ENCODE measurements around the gene HABP4.
A peak's percentile ranks its signal among the peaks of the same experiment; 100 is the strongest.

Gene HABP4, protein sequence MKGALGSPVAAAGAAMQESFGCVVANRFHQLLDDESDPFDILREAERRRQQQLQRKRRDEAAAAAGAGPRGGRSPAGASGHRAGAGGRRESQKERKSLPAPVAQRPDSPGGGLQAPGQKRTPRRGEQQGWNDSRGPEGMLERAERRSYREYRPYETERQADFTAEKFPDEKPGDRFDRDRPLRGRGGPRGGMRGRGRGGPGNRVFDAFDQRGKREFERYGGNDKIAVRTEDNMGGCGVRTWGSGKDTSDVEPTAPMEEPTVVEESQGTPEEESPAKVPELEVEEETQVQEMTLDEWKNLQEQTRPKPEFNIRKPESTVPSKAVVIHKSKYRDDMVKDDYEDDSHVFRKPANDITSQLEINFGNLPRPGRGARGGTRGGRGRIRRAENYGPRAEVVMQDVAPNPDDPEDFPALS
- long read RNA-seq, donor 1, transcript HABP4-201 (8 exons, 2,615 nt) = major isoform, 15 of 16 reads
- long read RNA-seq, donor 1, partial matches to known transcripts = 0 of 16 reads
- long read RNA-seq, donor 1, other reads (novel, unspliced or antisense) = 0 of 16 reads
- long read RNA-seq, donor 2, transcript HABP4-201 (8 exons, 2,615 nt) = major isoform, 10 of 11 reads
- long read RNA-seq, donor 2, partial matches to known transcripts = 0 of 11 reads
- long read RNA-seq, donor 2, other reads (novel, unspliced or antisense) = 0 of 11 reads
- long read RNA-seq, donor 3, partial matches to known transcripts = 5 of 9 reads
- long read RNA-seq, donor 3, other reads (novel, unspliced or antisense) = 0 of 9 reads
- long read RNA-seq, donor 4, transcript HABP4-201 (8 exons, 2,615 nt) = major isoform, 9 of 9 reads
- long read RNA-seq, donor 4, partial matches to known transcripts = 0 of 9 reads
- long read RNA-seq, donor 4, other reads (novel, unspliced or antisense) = 0 of 9 reads
- long read RNA-seq, donor 5, transcript HABP4-201 (8 exons, 2,615 nt) = major isoform, 12 of 26 reads
- long read RNA-seq, donor 5, partial matches to known transcripts = 13 of 26 reads
- long read RNA-seq, donor 5, other reads (novel, unspliced or antisense) = 0 of 26 reads
- long read RNA-seq, donor 6, transcript HABP4-201 (8 exons, 2,615 nt) = major isoform, 10 of 10 reads
- long read RNA-seq, donor 6, partial matches to known transcripts = 0 of 10 reads
- long read RNA-seq, donor 6, other reads (novel, unspliced or antisense) = 0 of 10 reads
- long read RNA-seq, donor 7, transcript HABP4-201 (8 exons, 2,615 nt) = major isoform, 12 of 14 reads
- long read RNA-seq, donor 7, partial matches to known transcripts = 0 of 14 reads
- long read RNA-seq, donor 7, other reads (novel, unspliced or antisense) = 0 of 14 reads
- long read RNA-seq, donor 8, transcript HABP4-201 (8 exons, 2,615 nt) = major isoform, 17 of 24 reads
- long read RNA-seq, donor 8, partial matches to known transcripts = 6 of 24 reads
- long read RNA-seq, donor 8, other reads (novel, unspliced or antisense) = 0 of 24 reads

DNA sequence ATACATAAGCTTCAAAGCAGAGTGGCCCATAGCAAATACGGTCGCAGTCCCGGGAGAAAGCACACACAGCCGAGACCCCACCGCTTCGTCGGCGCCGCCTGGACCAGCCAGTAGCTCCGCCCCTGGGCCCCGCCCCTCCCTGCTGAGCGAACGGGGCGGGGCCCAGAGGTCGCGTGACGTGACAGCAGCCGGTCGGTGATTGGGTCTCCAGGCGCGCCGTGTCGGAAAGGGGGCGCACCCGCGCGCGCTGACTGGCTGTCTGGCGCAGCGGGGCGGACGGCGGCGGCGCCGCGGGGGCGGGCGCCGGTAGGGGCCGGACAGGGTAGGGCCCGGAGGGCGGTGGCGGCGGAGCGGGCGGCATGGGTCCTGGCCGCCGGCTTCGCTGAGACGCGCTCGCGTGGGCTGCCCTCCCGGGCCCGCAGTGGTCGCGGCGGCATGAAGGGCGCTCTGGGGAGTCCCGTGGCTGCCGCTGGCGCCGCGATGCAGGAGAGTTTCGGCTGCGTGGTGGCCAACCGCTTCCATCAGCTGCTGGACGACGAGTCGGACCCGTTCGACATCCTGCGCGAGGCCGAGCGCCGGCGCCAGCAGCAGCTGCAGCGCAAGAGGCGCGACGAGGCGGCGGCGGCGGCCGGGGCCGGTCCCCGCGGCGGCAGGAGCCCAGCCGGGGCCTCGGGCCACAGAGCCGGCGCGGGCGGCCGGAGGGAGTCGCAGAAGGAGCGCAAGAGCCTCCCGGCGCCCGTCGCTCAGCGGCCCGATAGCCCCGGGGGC, at the start of gene HABP4:
HABP4 (plus strand) TSS at position 325 of the 768 bp plus-strand sequence; CDS start at position 436, 111 bp downstream.
- peak; percentile 98 for DNase-seq

DNA sequence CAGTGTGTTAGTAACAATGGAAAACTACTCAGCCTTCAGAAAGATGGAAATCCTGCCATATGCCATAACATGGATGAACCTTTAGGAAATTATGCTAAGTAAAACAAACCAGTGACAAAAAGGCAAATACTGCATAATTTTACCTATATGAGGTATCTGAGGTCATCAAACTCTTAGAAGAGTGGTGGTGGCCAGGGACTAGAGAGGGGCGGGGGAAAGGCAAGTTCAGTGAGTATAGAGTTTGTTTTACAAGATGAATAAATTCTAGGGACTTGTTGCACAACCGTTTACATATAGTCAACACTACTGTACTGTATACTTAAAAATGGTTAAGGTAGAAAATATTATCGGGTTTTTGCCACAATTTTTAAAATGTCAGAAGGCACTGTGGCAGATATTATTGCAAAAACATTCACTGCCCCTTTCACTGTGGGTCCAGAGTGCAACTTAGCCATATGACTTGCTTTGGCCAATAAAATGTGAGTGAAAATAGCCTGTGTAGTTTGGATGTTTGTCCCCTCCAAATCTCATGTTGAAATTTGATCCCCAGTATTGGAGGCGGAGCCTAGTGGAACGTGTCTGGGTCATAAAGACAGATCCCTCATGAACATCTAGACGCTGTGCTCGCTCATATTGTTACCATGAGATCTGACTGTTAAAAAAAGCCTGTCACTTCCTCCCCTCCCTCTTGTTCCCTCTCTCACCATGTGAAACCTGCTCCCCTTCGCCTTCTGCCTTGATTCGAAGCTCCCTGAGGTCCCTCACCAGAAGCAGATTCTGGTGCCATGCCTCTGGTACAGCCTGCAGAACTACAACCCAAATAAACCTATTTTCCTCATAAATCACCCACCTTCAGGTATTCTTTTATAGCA, 41.3 kb upstream of the HABP4 start:
- DNase-seq = no peak

DNA sequence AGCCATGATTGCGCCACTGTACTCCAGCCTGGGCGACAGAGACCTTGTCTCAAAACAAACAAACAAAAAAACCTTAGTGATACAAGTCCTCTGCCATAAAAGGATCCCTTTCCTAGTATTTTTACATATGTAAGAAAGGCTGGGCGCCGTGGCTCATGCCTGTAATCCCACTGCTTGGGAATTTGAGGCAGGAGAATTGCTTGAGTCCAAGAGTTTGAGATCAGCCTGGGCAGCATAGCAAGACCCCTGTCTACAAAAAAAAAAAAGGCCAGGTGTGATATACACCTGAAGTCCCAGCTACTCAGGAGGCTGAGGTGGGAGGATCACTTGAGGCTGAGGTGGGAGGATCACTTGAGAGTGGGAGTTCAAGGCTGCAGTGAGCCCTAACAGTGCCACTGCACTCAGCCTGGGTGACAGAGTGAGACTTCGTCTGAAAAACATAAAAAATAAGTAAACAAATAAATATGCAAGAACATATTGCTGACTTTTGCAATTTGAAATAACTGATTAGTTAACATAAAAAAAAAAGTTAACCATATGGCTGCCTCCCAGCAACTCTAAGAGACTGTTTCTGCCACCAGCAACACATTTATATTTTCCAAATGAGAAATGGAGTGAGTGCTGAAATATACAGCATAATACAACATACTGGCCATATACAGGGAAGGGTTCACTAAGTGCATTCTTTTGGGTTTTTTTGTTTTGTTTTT, 38.7 kb upstream of the HABP4 start:
- no peak for DNase-seq

DNA sequence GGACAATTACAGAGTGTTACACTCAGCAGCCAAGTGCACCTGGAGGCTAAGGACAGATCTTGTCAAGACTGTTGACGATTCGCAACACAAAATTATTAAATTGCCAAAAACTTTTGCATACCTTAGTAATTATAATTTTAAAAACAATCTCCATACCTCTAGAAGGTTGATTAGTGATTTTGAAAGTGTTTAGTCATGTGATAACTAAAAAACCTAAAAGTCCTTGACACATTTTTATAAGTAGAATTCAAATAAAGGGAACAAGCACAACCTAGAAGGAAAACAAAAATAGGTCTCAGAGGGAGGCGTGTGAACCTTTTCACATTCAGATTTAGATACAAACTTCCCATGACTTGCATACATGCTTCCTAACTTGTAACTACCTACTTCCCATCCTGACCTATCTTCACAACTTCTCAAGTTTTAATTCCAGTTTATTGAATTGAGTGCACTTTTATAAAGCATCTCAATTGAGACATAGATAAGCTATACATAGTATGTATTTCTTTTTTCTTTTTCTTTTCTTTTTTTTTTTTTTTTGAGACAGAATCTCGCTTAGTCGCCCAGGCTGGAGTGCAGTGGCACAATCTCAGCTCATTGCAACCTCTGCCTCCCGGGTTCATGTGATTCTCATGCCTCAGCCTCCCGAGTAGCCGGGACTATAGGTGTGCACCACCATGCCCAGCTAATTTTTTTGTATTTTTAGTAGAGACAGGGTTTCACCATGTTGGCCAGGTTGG, 37.6 kb upstream of the HABP4 start:
- DNase-seq = no peak

DNA sequence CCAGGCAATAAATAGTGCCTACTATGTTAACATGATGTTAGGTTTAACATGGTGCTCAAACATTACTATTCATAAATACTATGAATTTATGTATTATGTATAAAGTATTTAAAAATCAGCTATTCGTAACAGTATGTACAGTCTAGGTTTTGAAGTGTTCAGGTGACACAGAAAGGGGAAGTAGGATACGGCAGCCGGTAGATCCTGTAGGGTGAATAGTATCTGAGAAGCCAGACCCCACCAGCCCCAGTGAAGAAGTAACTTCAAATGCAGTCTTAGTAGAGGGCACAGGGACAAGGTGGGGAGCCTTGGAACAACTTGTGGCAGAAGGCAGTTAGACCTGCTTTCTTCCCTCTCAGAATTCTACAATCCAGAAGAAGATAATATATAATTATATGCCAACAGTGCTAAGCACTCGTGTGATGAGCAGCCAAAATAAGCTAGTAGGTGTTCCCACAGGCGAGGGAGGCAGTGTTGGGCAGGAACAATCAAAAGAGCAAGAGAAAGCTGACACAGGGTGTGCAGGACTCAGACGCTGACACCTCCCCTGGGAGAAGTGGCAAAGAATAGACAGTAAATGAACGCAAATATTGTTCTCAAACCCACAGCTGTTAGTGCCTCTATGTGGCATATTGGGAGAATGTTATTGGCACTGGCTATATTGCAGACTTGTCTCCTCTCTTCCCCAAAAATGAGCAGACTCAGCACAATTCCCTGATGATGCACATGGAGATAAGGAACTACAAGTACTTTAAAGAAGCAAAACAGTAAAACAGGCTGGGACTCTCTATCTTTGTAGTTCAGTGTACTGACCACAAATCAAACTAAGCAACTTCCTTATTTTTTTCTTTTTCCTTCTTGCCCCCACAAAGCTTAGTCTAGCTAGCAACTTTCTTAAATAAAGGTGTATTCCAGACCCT, 36.4 kb upstream of the HABP4 start:
- DNase-seq = no peak

DNA sequence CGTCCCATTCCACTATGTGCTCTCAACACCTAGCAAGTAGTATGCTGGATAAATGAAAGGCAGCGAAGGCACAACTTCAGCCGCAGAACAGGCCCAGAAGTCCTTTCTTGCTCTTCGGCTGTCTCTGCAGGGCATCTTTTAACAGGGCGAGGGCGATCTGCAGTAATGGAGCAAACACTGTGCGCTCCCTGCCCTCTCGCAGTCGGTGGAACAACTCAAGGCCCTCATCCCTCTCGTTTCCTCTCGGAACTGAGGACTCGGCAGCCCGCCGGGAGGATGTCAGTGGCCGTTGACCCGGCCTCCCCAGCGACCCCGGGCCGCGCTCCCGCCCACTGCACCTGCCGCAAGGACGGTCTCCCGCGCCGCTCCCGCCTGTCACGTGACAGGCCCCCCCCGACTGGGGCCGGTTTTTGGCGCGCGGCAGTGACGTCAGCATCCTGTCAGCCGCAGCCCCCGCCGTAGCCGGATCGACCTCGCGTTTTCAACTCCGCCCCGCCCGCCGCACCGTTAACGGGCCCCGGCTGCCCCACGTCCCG, 32.9 kb upstream of the HABP4 start:
- peak; percentile 91 for DNase-seq

DNA sequence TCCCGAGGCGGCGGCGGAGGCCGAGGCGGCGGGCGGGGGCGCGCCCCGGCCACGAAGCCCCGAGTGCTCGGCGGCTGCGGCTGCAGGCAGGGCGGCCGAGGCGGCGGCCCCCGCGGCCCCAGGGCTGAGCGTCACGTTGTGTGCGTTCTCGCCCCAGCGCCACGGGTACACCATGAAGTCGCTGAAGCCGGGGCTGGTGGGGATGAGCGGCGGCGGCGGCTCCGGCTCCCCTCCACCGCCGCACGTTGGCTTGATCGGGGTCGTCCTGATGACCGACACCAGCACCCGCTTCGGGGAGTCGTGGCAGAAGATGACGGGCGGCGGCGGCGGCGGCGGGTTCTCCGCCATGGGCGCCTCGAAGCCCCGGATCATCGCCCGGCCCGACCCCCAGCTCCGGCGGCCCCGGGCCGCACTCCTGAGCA, 32.3 kb upstream of the HABP4 start:
- DNase-seq = no peak

DNA sequence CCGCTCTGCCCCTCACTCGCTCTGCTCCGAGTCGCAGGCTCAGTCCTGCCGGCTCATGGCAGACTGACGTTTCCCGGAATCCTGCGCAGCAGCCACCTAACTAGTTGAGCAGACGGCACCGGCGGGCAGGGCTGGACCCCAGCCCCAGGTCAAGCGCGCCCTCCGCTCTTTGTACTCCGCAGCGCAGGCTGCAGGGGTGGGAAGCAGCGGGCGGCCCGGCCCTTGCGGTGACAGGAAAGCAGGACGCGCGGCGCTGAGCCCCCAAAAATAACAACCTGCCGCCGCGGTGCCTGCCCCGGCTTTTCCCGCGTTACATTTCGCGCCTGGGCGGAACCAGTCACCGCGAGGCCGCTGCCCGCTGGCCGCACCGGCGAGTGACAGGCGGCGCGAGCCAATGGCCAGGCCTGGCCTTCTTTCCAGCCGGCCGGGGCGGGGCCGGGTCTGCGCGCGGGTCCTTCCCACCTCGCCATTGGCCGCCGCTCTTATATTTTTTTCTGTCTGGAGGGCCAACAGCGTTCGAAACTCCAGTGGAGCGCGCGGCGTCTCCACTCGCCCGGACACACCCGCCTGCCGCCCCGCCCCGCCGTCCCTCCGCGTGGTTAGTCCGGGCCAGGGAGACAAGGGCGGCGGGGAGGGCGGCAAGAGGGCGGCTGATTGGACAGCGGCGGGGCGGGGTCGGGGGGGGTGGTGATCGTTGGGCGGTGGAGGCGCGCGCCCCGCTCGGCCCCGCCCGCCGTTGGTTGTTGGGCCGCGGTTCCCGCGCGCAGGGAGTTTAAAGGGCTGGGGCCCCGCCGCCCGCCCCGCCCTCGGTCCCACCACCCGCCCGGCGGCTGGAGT, 31.7 kb upstream of the HABP4 start, which contains the start of gene ZNF367:
ZNF367 (minus strand) TSS at position 288 of the 837 bp plus-strand sequence. CDS start 338 bp downstream, outside the sequence.
- DNase-seq = peak; percentile 95

DNA sequence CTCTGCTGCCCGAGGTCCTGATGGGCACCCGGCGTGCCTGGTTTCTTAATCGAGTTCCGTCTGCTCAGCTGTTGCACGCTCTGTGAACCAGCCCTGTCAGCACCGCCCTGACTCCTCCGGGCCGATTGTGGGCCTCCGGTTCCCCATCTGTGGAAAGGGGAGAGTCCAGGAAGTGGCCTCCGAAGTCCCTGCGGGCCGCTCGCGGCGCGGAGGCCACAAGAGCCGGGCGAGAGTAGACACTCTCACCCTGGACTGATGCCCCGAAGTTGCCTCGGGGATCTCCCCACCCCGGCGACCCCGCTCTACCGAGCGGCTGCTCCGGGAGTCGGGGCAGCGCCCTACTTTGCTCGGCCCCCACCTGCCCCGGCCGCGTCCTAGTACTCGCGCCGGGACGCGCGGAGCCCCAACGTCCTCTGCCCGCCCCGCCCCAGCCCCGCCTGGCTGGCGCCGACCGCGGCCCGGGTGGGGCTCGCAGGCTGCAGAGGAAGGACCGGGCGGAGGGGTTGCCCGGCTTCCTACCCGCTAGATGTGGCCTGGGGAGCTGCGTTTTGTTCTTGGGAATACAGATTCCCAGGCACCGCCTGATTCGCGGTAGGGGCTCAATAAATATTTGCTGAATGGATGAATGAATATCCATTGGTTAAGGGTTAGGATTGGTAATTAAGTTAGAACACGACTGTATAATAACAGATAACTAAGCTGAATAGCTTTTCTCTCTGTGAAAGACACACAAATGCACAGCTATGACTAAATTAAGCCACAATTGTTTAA, 30.9 kb upstream of the HABP4 start:
- DNase-seq = peak; percentile 92

DNA sequence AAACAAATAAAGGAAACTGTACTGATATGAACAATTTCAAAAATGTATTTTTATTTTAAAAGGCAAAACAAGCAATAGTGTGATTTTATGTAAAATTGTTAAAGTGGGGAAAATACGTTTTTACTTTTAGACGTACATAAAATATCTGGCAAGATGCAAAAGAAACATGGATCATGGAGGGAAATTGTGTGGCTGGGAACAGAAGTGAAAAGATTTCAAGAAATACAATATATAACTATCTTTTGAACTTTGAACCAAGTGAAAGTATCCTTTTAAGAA, 30.3 kb upstream of the HABP4 start:
- no peak for DNase-seq

DNA sequence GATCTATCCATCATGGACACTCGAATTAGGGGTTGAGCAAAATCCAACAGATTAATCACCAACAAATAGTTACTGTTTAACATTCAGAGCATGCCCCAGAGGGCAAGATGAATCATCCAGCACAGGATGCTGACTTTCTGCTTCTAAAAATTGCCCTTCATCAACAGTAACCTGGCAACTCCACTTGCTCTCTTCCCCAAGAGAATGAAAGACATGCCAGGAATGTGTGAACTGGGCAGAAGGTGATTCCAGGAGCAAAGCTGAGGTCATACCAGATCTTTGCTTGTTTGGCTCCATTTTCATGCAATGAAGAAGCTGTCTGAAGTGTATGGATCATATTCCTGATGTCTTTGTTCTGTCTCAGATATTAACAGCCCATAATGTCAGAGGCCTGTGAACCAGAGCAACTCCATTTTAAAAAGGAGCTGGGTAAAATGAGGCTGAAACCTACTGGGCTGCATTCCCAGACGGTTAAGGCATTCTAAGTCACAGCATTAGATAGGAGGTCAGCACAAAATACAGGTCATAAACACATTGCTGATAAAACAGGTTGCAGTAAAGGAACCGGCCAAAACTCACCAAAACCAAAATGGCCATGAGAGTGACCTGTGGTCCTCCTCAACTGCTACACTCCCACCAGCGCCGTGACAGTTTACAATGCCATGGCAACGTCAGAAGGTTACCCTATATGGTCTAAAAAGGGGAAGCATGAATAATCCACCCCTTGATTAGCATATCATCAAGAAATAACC, 29.3 kb upstream of the HABP4 start:
- peak; percentile 24 for DNase-seq

DNA sequence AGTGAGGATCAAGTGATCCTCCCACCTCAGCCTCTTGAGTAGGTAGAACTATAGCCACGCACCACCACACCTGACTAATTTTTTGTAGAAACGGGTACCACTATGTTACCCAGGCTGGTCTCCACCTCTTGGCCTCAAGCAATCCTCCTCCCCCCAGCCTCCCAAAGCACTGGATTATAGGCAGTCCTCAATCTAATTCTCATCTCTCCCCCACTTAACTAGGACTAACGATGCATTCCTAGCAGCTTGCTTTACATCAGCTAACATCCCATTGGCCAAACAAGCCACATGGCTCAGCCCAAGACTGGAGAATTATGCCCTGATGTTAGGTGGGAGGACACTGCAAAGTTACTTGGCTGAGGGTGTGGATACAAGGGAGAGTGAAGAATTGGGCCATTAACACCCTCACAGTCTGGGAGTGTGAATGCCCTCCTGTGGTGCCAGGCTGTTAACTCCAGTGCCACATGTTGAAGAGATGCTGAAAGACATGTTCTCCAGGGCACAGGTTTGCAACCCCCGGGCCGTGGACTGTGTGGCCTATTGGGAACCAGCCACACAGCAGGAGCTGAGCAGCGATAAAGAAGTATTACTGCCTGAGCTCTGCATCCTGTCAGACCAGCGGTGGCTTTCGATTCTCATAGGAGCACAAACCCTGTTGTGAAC, 26.5 kb upstream of the HABP4 start:
- no peak for DNase-seq

DNA sequence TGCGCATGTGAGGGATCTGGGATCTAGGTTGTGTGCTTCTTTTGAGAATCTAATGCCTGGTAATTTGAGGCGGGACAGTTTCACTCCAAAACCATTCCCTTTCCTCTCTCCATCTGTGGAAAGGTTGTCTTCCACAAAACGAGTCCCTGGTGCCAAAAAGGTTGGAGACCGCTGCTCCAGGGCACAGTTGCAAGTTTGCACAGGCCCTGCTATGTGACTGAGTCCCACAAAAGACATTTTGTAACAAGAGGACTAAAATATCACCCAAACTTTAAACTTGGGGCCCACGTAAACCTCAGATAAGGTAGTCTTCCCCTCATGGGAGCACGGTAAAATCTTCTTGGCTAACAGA, 26.0 kb upstream of the HABP4 start:
- no peak for DNase-seq

DNA sequence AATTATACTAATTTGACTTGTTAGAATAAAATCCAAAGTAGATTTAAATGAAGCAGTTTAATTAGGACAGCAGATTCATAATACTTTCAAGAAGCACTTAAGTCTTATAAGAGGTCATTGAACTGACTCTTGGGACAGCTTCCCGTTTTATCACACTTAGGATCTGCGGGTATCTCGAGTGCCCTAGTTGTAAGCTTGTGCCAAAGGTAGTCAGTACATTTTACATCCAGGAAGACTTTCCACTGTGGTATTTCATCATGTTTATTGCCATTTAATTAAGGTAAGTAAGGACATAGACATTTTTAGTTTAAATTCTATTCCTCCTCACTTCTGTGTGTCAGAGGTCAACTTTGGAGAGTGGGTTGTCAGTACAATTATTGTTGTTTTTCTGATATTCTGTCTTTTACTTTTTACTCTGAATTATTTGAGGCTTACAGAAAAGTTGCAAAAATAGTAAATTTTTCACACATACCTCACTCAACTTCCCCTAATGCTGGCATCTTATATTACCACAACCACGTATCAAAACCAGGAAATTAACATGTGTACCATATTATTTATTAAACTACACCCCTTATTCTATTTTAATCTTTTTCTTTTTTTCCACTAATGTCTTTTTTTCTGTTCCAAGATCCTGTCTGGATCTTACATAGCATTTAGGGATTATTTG, 24.3 kb upstream of the HABP4 start:
- DNase-seq = no peak
